PC-9 (cell line): ENCODE data around the gene DNMT3A. TPM values are rescaled to one million over a fixed set of nuclear protein-coding genes. Genes with fewer than 3 reads are reported as not detected.

Source experiments
- BruUV-seq: library from RNA; stranded (reverse); fragments of 400-500 nt; replicated peaks from 2 replicates; lab custom pipeline; 2021; lab: Mats Ljungman, UMichigan
- CTCF ChIA-PET: fragments of 300-600 bp; sonication (Branson Sonifier 250); formaldehyde crosslinking; loops from one replicate; lab custom pipeline; 2022; ENCODE audit warnings: antibody characterized with exemption; lab: Charles Lee
- POLR2A ChIA-PET: fragments of 300-600 bp; sonication (Branson Sonifier 250); formaldehyde crosslinking; loops from one replicate; lab custom pipeline; 2022; ENCODE audit warnings: antibody characterized with exemption; ENCODE audit not compliant: unreplicated experiment; lab: Charles Lee
- DNase-seq, 2 experiments: peaks; one replicate each; pipeline versions ENCODE4 v3.0.0 to v3.0.0-alpha.2; 2015 to 2022; ENCODE audit warnings: mixed read lengths in 1 of 2
- H2AFZ ChIP-seq: fragments of 200-600 bp; sonication (generic); 2 replicates; pipeline ENCODE4 v1.8.1; 2017; ENCODE audit warnings: antibody characterized with exemption
- H3F3A ChIP-seq: fragments of 200-600 bp; sonication (generic); 2 replicates; pipeline ENCODE4 v1.8.1; 2017; ENCODE audit warnings: antibody characterized with exemption, mild to moderate bottlenecking, low read depth; ENCODE audit not compliant: insufficient read depth
- H3K27ac ChIP-seq: fragments of 200-600 bp; sonication (generic); 2 replicates; pipeline ENCODE4 v1.6.1; 2016; ENCODE audit warnings: mixed run types
- H3K27me3 ChIP-seq: fragments of 200-600 bp; sonication (generic); 2 replicates; pipeline ENCODE4 v1.6.1; 2016; ENCODE audit warnings: low read depth, mixed run types; ENCODE audit not compliant: insufficient read depth
- H3K36me3 ChIP-seq: fragments of 200-600 bp; sonication (generic); 2 replicates; pipeline ENCODE4 v1.6.1; 2016; ENCODE audit warnings: low read depth, mixed run types
- H3K4me1 ChIP-seq: fragments of 200-600 bp; sonication (generic); replicated peaks from 2 replicates; pipeline ENCODE4 v1.6.1; 2016; ENCODE audit warnings: mixed run types; ENCODE audit not compliant: insufficient read depth
- H3K4me2 ChIP-seq: fragments of 200-600 bp; sonication (generic); 2 replicates; pipeline ENCODE4 v1.6.1; 2017; ENCODE audit warnings: mixed run types
- H3K4me3 ChIP-seq: fragments of 200-600 bp; sonication (generic); 2 replicates; pipeline ENCODE4 v1.6.1; 2016; ENCODE audit warnings: mixed run types
- H3K79me2 ChIP-seq: fragments of 200-600 bp; sonication (generic); 2 replicates; pipeline ENCODE4 v1.6.1; 2017; ENCODE audit warnings: low read depth, mixed run types
- H3K9me2 ChIP-seq: fragments of 200-600 bp; sonication (generic); 2 replicates; pipeline ENCODE4 v1.8.1; 2017; ENCODE audit warnings: mild to moderate bottlenecking; ENCODE audit not compliant: insufficient read depth
- H3K9me3 ChIP-seq: fragments of 200-600 bp; sonication (generic); 2 replicates; pipeline ENCODE4 v1.8.1; 2016; ENCODE audit warnings: low read depth; ENCODE audit not compliant: insufficient read depth
- H4K20me1 ChIP-seq: fragments of 200-600 bp; sonication (generic); 2 replicates; pipeline ENCODE4 v1.8.1; 2017; ENCODE audit not compliant: insufficient read depth
- CTCF ChIP-seq: fragments of 200-600 bp; sonication (generic); conservative IDR thresholded peaks from 2 replicates; pipeline ENCODE4 v1.6.1; 2017; ENCODE audit warnings: mixed run types, antibody characterized with exemption, mild to moderate bottlenecking, moderate library complexity
- EZH2 ChIP-seq: fragments of 200-600 bp; sonication (generic); IDR thresholded peaks from 2 replicates; pipeline ENCODE4 v1.8.0; 2017; ENCODE audit warnings: antibody characterized with exemption, low read depth
- intact Hi-C: fragments of 100-400 bp; cut with micrococcal nuclease; formaldehyde crosslinking; loops from one replicate; pipeline ENCODE4 v1.10.0; 2022; ENCODE audit not compliant: unreplicated experiment
- total RNA-seq: library from RNA; stranded (reverse); gene quantifications from 2 replicates; pipeline ENCODE4 v1.2.3, GENCODE V29; 2021

The DNMT3A gene
- total RNA-seq, 1 experiment from 2014 or later, result 38.9 TPM

GRCh38 chr2:25339211-25339674, 2.5 kb downstream of the DNMT3A start:
- Histone ChIP-seq H2AFZ (no peak overlapping the region), H3K4me2 (no peak overlapping the region), H3K36me3 (no peaks in the 10 kb centered on the region), H3K27ac (no peak overlapping the region), H3F3A (peaks cover 9% of the 10 kb centered on the region; the same call in 1 of the 2 replicates), H3K4me1 (peaks cover 4% of the 10 kb centered on the region; the same call in 1 of the 2 replicates), H3K27me3 (no peaks in the 10 kb centered on the region), H3K4me3 (no peak overlapping the region), H3K9me3 (no peaks in the 10 kb centered on the region), H3K9me2 (no peaks in the 10 kb centered on the region), H4K20me1 (no peaks in the 10 kb centered on the region; the same call in 1 of the 2 replicates), H3K79me2 (no peaks in the 10 kb centered on the region)
- intact Hi-C loops, result no loop called here
- no peak for DNase-seq
- TF ChIP-seq CTCF, result no peak
- TF ChIP-seq EZH2, result no peak
- CTCF ChIA-PET, result no interaction called here
- BruUV-seq, result no TSS peak
- POLR2A ChIA-PET, result no interaction called here

- intact Hi-C loops, result no loop called here
- Histone ChIP-seq H3K27me3 (no peaks in the 10 kb centered on the region), H2AFZ (no peak overlapping the region), H3K79me2 (no peaks in the 10 kb centered on the region), H3K9me3 (no peaks in the 10 kb centered on the region), H3K9me2 (no peaks in the 10 kb centered on the region), H3F3A (peaks cover 9% of the 10 kb centered on the region; the same call in 1 of the 2 replicates), H3K27ac (no peak overlapping the region), H3K4me3 (no peak overlapping the region), H4K20me1 (no peaks in the 10 kb centered on the region; the same call in none of the 2 replicates), H3K36me3 (no peaks in the 10 kb centered on the region), H3K4me2 (no peak overlapping the region), H3K4me1 (peaks cover 4% of the 10 kb centered on the region; the same call in 1 of the 2 replicates)
- ChIA-PET CTCF (no interaction called here), POLR2A (no interaction called here)
- TF ChIP-seq EZH2 (no peak), CTCF (no peak)
- no peak for DNase-seq
- BruUV-seq, result TSS peak; percentile 17
Measured at GRCh38 chr2:25338401-25338800, 3.3 kb downstream of the DNMT3A start.

- CTCF ChIA-PET, result no interaction called here
- no peak overlapping the region for H3K27ac ChIP-seq
- no peaks in the 10 kb centered on the region for H3K36me3 ChIP-seq
- H4K20me1 ChIP-seq, result peaks cover 2% of the 10 kb centered on the region
- peaks cover 4% of the 10 kb centered on the region; the same call in 1 of the 2 replicates for H3K4me1 ChIP-seq
- no peak for DNase-seq
- H3F3A ChIP-seq, result peaks cover 9% of the 10 kb centered on the region; the same call in 1 of the 2 replicates
- POLR2A ChIA-PET, result no interaction called here
- H3K4me2 ChIP-seq, result no peak overlapping the region
- no peaks in the 10 kb centered on the region for H3K9me3 ChIP-seq
- H3K79me2 ChIP-seq, result no peaks in the 10 kb centered on the region
- no peaks in the 10 kb centered on the region for H3K9me2 ChIP-seq
- H3K4me3 ChIP-seq, result no peak overlapping the region
- no peak overlapping the region for H2AFZ ChIP-seq
- TF ChIP-seq EZH2, result no peak
- no peak for TF ChIP-seq CTCF
- H3K27me3 ChIP-seq, result no peaks in the 10 kb centered on the region
- intact Hi-C loops, result no loop called here
- no TSS peak for BruUV-seq
Measured at GRCh38 chr2:25337891-25338290, 3.8 kb downstream of the DNMT3A start.
